Gastroesophageal sphincter (tissue), 3 donors: Measurements from ENCODE around the gene PRR23A.

Experiments
- POLR2A ChIP-seq, 2 donors: fragments of 450-650 bp; IDR thresholded peaks; one replicate each; pipeline ENCODE4 v1.6.1; 2017; ENCODE audit warnings: antibody characterized with exemption in 2 of 2, mild to moderate bottlenecking in 2 of 2, moderate library complexity in 1 of 2
- POLR2AphosphoS5 ChIP-seq: sonication (generic); formaldehyde crosslinking; IDR thresholded peaks from one replicate; pipeline ENCODE4 v1.6.1; 2017; ENCODE audit warnings: antibody characterized with exemption
- TF ChIP-seq, protein P1 (sequence below), 4 experiments: fragments of 200-600 bp in 2 of 4; fragments of 450-650 bp in 2 of 4; sonication (generic) in 1 of 4; IDR thresholded peaks; one replicate each; pipeline ENCODE4 v1.5.1; 2017 to 2019; ENCODE audit warnings: antibody characterized with exemption in 4 of 4, mild to moderate bottlenecking in 2 of 4, moderate library complexity in 2 of 4

DNA sequence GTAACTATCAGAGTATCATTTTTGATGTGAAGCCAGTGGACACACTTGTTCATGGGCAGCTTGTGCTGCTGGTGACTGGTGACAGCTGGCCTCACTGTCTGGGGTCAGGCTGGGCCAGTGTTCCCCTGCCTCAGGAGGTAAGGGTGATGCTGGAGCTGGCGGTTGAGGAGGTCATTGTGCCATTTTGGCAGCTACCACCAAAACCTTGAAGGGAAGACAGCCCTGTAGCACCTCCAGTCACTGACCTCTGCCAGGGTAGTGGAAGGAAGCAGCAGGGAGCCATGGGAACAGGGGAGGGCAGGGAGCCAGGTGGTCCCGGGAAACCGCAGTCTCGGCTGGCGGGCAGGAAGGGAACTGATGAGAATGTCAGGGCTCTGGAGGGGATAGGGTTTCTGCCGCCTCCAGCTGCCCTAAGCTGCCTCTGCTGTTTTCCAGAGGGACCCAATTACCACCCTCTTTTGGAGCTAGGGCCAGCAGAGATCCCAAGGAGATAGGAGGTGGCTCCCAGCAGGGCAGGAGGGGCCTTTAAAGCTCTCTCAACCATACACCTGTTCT, 34.2 kb downstream of the PRR23A start:
- TF ChIP-seq, protein P1, sequence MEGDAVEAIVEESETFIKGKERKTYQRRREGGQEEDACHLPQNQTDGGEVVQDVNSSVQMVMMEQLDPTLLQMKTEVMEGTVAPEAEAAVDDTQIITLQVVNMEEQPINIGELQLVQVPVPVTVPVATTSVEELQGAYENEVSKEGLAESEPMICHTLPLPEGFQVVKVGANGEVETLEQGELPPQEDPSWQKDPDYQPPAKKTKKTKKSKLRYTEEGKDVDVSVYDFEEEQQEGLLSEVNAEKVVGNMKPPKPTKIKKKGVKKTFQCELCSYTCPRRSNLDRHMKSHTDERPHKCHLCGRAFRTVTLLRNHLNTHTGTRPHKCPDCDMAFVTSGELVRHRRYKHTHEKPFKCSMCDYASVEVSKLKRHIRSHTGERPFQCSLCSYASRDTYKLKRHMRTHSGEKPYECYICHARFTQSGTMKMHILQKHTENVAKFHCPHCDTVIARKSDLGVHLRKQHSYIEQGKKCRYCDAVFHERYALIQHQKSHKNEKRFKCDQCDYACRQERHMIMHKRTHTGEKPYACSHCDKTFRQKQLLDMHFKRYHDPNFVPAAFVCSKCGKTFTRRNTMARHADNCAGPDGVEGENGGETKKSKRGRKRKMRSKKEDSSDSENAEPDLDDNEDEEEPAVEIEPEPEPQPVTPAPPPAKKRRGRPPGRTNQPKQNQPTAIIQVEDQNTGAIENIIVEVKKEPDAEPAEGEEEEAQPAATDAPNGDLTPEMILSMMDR (IDR thresholded peaks at IDR 0.05) = no peak
- no peak for TF ChIP-seq POLR2AphosphoS5
- TF ChIP-seq POLR2A (IDR thresholded peaks at IDR 0.05) = no peak
